ENCODE data around the gene HIVEP3.

The HIVEP3 gene

GRCh38 chr1:41515131-41515678 lies 403.5 kb downstream of the HIVEP3 start:
- Histone ChIP-seq H3K27ac (peak overlapping the region in 1 of 2 donors; percentile 12), H3K4me3 (no peak overlapping the region)
- no peak for TF ChIP-seq CTCF (IDR thresholded peaks at IDR 0.05)
- DNase-seq (ENCODE audit: low spot score): no peak

GRCh38 chr1:41514381-41514780 lies 404.3 kb downstream of the HIVEP3 start:
- H3K4me3 ChIP-seq: no peak overlapping the region
- no peak for TF ChIP-seq CTCF (IDR thresholded peaks at IDR 0.05)
- no peak for DNase-seq (ENCODE audit: low spot score)
- H3K27ac ChIP-seq: no peak overlapping the region

GRCh38 chr1:41513383-41513735 lies 405.4 kb downstream of the HIVEP3 start:
- no peak for DNase-seq (ENCODE audit: low spot score)
- TF ChIP-seq CTCF (IDR thresholded peaks at IDR 0.05): no peak

GRCh38 chr1:41512701-41513382 lies 405.9 kb downstream of the HIVEP3 start:
- no peak for TF ChIP-seq CTCF (IDR thresholded peaks at IDR 0.05)
- H3K27ac ChIP-seq: no peak overlapping the region
- no peak overlapping the region for H3K4me3 ChIP-seq
- no peak for DNase-seq (ENCODE audit: low spot score)

More at GRCh38 chr1:41513383-41513735, 405.4 kb downstream of the HIVEP3 start:
- H3K27ac ChIP-seq: no peak overlapping the region
- no peak overlapping the region for H3K4me3 ChIP-seq

GRCh38 chr1:41511239-41511540 lies 407.5 kb downstream of the HIVEP3 start:
- Histone ChIP-seq H3K27ac (no peak overlapping the region), H3K4me3 (no peak overlapping the region)
- DNase-seq (ENCODE audit: low spot score): no peak
- no peak for TF ChIP-seq CTCF (IDR thresholded peaks at IDR 0.05)

GRCh38 chr1:41510531-41511238 lies 408.0 kb downstream of the HIVEP3 start:
- DNase-seq (ENCODE audit: low spot score): no peak
- H3K27ac ChIP-seq: no peak overlapping the region
- TF ChIP-seq CTCF (IDR thresholded peaks at IDR 0.05): no peak
- no peak overlapping the region for H3K4me3 ChIP-seq

- no peak for TF ChIP-seq CTCF (IDR thresholded peaks at IDR 0.05)
- DNase-seq (ENCODE audit: low spot score): no peak
- H3K27ac ChIP-seq: no peak overlapping the region
- no peak overlapping the region for H3K4me3 ChIP-seq
Measured at GRCh38 chr1:41509270-41509671, 409.5 kb downstream of the HIVEP3 start.

Data from coronary artery (tissue), 2 donors.